Measurements from ENCODE around the gene CCDC157.

- no peak for TF ChIP-seq POLR2A (IDR thresholded peaks at IDR 0.05; ENCODE audit: low read depth, low read length)
- no peak for TF ChIP-seq POLR2AphosphoS5 (IDR thresholded peaks at IDR 0.05; ENCODE audit: low read depth, low read length)
Measured at GRCh38 chr22:30404307-30404706, 47.5 kb downstream of the CCDC157 start.
